H1 (cell line): ENCODE measurements around the gene DLX2. TPM values are rescaled to one million over a fixed set of nuclear protein-coding genes. Genes with fewer than 3 reads are reported as not detected.

ENCODE experiments used
- CTCF ChIA-PET: fragments of 300-600 bp; sonication (Branson Sonifier 250); formaldehyde crosslinking; loops from one replicate; lab custom pipeline; 2021; ENCODE audit not compliant: partially characterized antibody; lab: Charles Lee
- POLR2A ChIA-PET: fragments of 300-600 bp; sonication (Branson Sonifier 250); formaldehyde crosslinking; loops from one replicate; lab custom pipeline; 2021; ENCODE audit warnings: inconsistent platforms; ENCODE audit not compliant: partially characterized antibody; lab: Charles Lee
- DNase-seq, 2 experiments: peaks; one replicate each; pipeline versions ENCODE4 v3.0.0 to v3.0.0-alpha.2; 2010 to 2022; ENCODE audit warnings: low spot score in 2 of 2, low read depth in 1 of 2, mixed read lengths in 1 of 2
- FAIRE-seq: peaks from 2 replicates; lab custom pipeline; 2011; peaks lifted over from hg19 to GRCh38; lab: Jason Lieb, UNC
- H2AFZ ChIP-seq: 2 replicates; pipeline ENCODE4 v1.8.1; 2012; ENCODE audit warnings: low read length, inconsistent platforms
- H2AK5ac ChIP-seq: 2 replicates; pipeline ENCODE4 v1.6.1; 2013; ENCODE audit warnings: low read depth, low read length
- H2BK120ac ChIP-seq: replicated peaks from 2 replicates; pipeline ENCODE3; 2013; ENCODE audit warnings: low read depth, low read length, inconsistent platforms
- H2BK12ac ChIP-seq: 2 replicates; pipeline ENCODE4 v1.6.1; 2013; ENCODE audit warnings: low read depth, low read length
- H2BK15ac ChIP-seq: 2 replicates; pipeline ENCODE4 v1.6.1; 2013; ENCODE audit warnings: low read length
- H2BK20ac ChIP-seq: 2 replicates; pipeline ENCODE4 v1.6.1; 2013; ENCODE audit warnings: low read length
- H2BK5ac ChIP-seq: 2 replicates; pipeline ENCODE4 v1.6.1; 2013; ENCODE audit warnings: low read depth, low read length
- H3K14ac ChIP-seq: 2 replicates; pipeline ENCODE4 v1.6.1; 2013; ENCODE audit warnings: inconsistent platforms; ENCODE audit not compliant: insufficient read length
- H3K18ac ChIP-seq: 2 replicates; pipeline ENCODE4 v1.6.1; 2013; ENCODE audit warnings: low read length; ENCODE audit errors: extremely low read depth
- H3K23ac ChIP-seq: 2 replicates; pipeline ENCODE4 v1.6.1; 2013; ENCODE audit warnings: inconsistent platforms; ENCODE audit not compliant: insufficient read length
- H3K23me2 ChIP-seq: 2 replicates; pipeline ENCODE4 v1.6.1; 2013; ENCODE audit warnings: low read depth, low read length
- H3K27ac ChIP-seq: 2 replicates; pipeline ENCODE4 v1.6.1; 2011; ENCODE audit warnings: low read depth, low read length, inconsistent platforms
- H3K27me3 ChIP-seq, 4 experiments: replicated peaks in 1 of 4; 1 replicate in 1 of 4; 2 replicates in 3 of 4; pipeline versions ENCODE4 v1.6.1 to v1.8.1; 2011 to 2013; ENCODE audit warnings: low read length in 3 of 4, mild to moderate bottlenecking in 3 of 4, inconsistent platforms in 2 of 4, mixed read lengths in 2 of 4, moderate library complexity in 1 of 4; ENCODE audit not compliant: control insufficient read depth in 3 of 4, insufficient read depth in 3 of 4; ENCODE audit errors: extremely low read depth in 1 of 4
- H3K36me3 ChIP-seq, 4 experiments: 2 replicates each; pipeline versions ENCODE4 v1.6.1 to v1.8.1; 2011 to 2013; ENCODE audit warnings: mild to moderate bottlenecking in 4 of 4, low read length in 3 of 4, moderate library complexity in 2 of 4, control low read depth in 1 of 4, inconsistent platforms in 1 of 4; ENCODE audit not compliant: insufficient read depth in 4 of 4, control insufficient read depth in 2 of 4
- H3K4ac ChIP-seq: replicated peaks from 2 replicates; pipeline ENCODE3; 2013; ENCODE audit warnings: low read length, low read depth, mixed read lengths, inconsistent platforms; ENCODE audit not compliant: insufficient read length
- H3K4me1 ChIP-seq, 4 experiments: replicated peaks in 1 of 4; 1 replicate in 1 of 4; 2 replicates in 3 of 4; pipeline versions ENCODE4 v1.6.1 to v1.8.1; 2011 to 2013; ENCODE audit warnings: low read length in 3 of 4, inconsistent platforms in 2 of 4, mixed read lengths in 1 of 4; ENCODE audit not compliant: insufficient read depth in 4 of 4, control insufficient read depth in 3 of 4
- H3K4me2 ChIP-seq, 2 experiments: 2 replicates each; pipeline versions ENCODE4 v1.6.1 to v1.8.1; 2011 to 2013; ENCODE audit warnings: low read depth in 2 of 2, low read length in 2 of 2, control low read depth in 1 of 2, inconsistent platforms in 1 of 2, mild to moderate bottlenecking in 1 of 2; ENCODE audit not compliant: insufficient read depth in 1 of 2
- H3K4me3 ChIP-seq, 4 experiments: fragments of 200-600, 300-600 bp in 1 of 4; sonication (generic), shearing (Covaris generic), sonication (Bioruptor Twin) in 1 of 4; 2 replicates each; pipeline versions ENCODE4 v1.5.1 to v1.8.1; 2011 to 2016; ENCODE audit warnings: low read length in 4 of 4, low read depth in 3 of 4, control low read depth in 2 of 4, inconsistent platforms in 2 of 4, mild to moderate bottlenecking in 2 of 4, mixed read lengths in 1 of 4, moderate library complexity in 1 of 4; ENCODE audit not compliant: insufficient read depth in 2 of 4; ENCODE audit errors: extremely low read depth in 1 of 4
- H3K56ac ChIP-seq: replicated peaks from 2 replicates; pipeline ENCODE3; 2013; ENCODE audit warnings: low read depth, mild to moderate bottlenecking, mixed read lengths, low read length, inconsistent platforms; ENCODE audit not compliant: insufficient read length
- H3K79me1 ChIP-seq: 2 replicates; pipeline ENCODE4 v1.6.1; 2013; ENCODE audit warnings: low read depth, low read length, control low read depth
- H3K79me2 ChIP-seq, 2 experiments: 2 replicates each; pipeline versions ENCODE4 v1.6.1 to v1.8.1; 2012 to 2013; ENCODE audit warnings: low read length in 2 of 2, mild to moderate bottlenecking in 2 of 2, inconsistent platforms in 1 of 2; ENCODE audit not compliant: insufficient read depth in 2 of 2, control insufficient read depth in 1 of 2
- H3K9ac ChIP-seq, 4 experiments: replicated peaks in 1 of 4; 1 replicate in 1 of 4; 2 replicates in 3 of 4; pipeline versions ENCODE4 v1.6.1 to v1.8.1; 2011 to 2013; ENCODE audit warnings: low read depth in 3 of 4, low read length in 3 of 4, control low read depth in 2 of 4, mild to moderate bottlenecking in 2 of 4, moderate library complexity in 2 of 4, inconsistent platforms in 1 of 4; ENCODE audit errors: extremely low read depth in 1 of 4
- H3K9me3 ChIP-seq, 2 experiments: 2 replicates each; pipeline versions ENCODE4 v1.6.1 to v1.8.1; 2012 to 2013; ENCODE audit warnings: mild to moderate bottlenecking in 2 of 2, moderate library complexity in 2 of 2, control low read depth in 1 of 2, inconsistent platforms in 1 of 2, low read depth in 1 of 2, low read length in 1 of 2, mixed read lengths in 1 of 2; ENCODE audit not compliant: insufficient read depth in 2 of 2
- H4K20me1 ChIP-seq, 2 experiments: replicated peaks in 1 of 2; 2 replicates each; pipeline versions ENCODE3 to v1.8.1; 2011 to 2013; ENCODE audit warnings: inconsistent platforms in 2 of 2, low read length in 2 of 2, mild to moderate bottlenecking in 1 of 2; ENCODE audit not compliant: insufficient read depth in 2 of 2, control insufficient read depth in 1 of 2
- H4K5ac ChIP-seq: 2 replicates; pipeline ENCODE4 v1.6.1; 2013; ENCODE audit warnings: low read length, low read depth, mixed read lengths, inconsistent platforms; ENCODE audit not compliant: insufficient read length
- H4K8ac ChIP-seq: 2 replicates; pipeline ENCODE4 v1.8.0; 2013; ENCODE audit warnings: mild to moderate bottlenecking, moderate library complexity, low read length, inconsistent platforms; ENCODE audit not compliant: insufficient read depth; ENCODE audit errors: extremely low read depth
- H4K91ac ChIP-seq: replicated peaks from 2 replicates; pipeline ENCODE3; 2013; ENCODE audit warnings: low read length, mixed read lengths, inconsistent platforms; ENCODE audit not compliant: insufficient read length
- CHD2 ChIP-seq: IDR thresholded peaks from 2 replicates; pipeline ENCODE4 v1.6.1; 2012; ENCODE audit warnings: low read length, improper control_type of control experiment
- E2F6 ChIP-seq: IDR thresholded peaks from 2 replicates; pipeline ENCODE4 v1.6.1; 2012; ENCODE audit warnings: inconsistent platforms
- EGR1 ChIP-seq: IDR thresholded peaks from 2 replicates; pipeline ENCODE4 v1.6.1; 2011; ENCODE audit warnings: low read depth, low read length, borderline replicate concordance
- EZH2 ChIP-seq: fragments of 200-600 bp; sonication (generic); IDR thresholded peaks from 2 replicates; pipeline ENCODE4 v1.7.1; 2012; ENCODE audit warnings: low read depth, mild to moderate bottlenecking, moderate library complexity, low read length, inconsistent platforms; ENCODE audit not compliant: severe bottlenecking
- JUND ChIP-seq: IDR thresholded peaks from 2 replicates; pipeline ENCODE4 v1.6.1; 2011; ENCODE audit warnings: mild to moderate bottlenecking, improper control_type of control experiment, low read length
- KDM1A ChIP-seq: fragments of 200-600, 300-600 bp; sonication (generic); IDR thresholded peaks from 2 replicates; pipeline ENCODE4 v1.7.1; 2016; ENCODE audit warnings: mild to moderate bottlenecking, low read length, borderline replicate concordance
- POLR2AphosphoS5 ChIP-seq: IDR thresholded peaks from 2 replicates; pipeline ENCODE4 v1.6.1; 2011; ENCODE audit warnings: low read depth, low read length
- RBBP5 ChIP-seq: IDR thresholded peaks from 2 replicates; pipeline ENCODE4 v1.7.1; 2012; ENCODE audit warnings: low read depth, mild to moderate bottlenecking, inconsistent platforms, low read length, moderate library complexity, borderline replicate concordance
- RXRA ChIP-seq: IDR thresholded peaks from 2 replicates; pipeline ENCODE4 v1.6.1; 2011; ENCODE audit warnings: low read depth, mild to moderate bottlenecking, low read length, moderate library complexity; ENCODE audit not compliant: insufficient read depth
- SAP30 ChIP-seq: fragments of 300-600 bp; sonication (generic); IDR thresholded peaks from 2 replicates; pipeline ENCODE4 v1.7.1; 2012; ENCODE audit warnings: low read length, moderate library complexity, mild to moderate bottlenecking, inconsistent platforms; ENCODE audit not compliant: insufficient read depth, insufficient replicate concordance
- SIRT6 ChIP-seq: IDR thresholded peaks from one replicate; pipeline ENCODE4 v1.7.1; 2012; ENCODE audit warnings: low read length, inconsistent platforms
- SIX5 ChIP-seq: IDR thresholded peaks from 2 replicates; pipeline ENCODE4 v1.6.1; 2011; ENCODE audit warnings: mild to moderate bottlenecking, low read depth, low read length
- TAF7 ChIP-seq: optimal IDR thresholded peaks from 2 replicates; pipeline ENCODE3; 2011; ENCODE audit warnings: low read depth, mild to moderate bottlenecking, inconsistent platforms, low read length, moderate library complexity, borderline replicate concordance
- YY1 ChIP-seq: IDR thresholded peaks from 2 replicates; pipeline ENCODE4 v1.6.1; 2011; ENCODE audit warnings: low read depth, mild to moderate bottlenecking, low read length
- WGBS, 2 experiments: shearing (Covaris generic) in 1 of 2; methylation state at CpG; one replicate each; pipeline versions ENCODE4 v1.1.6 to v1.1.7; 2013 to 2015; ENCODE audit warnings: low lambda C conversion rate in 2 of 2, mixed read lengths in 2 of 2, inconsistent platforms in 1 of 2, low coverage in 1 of 2, missing lambda C conversion rate in 1 of 2; ENCODE audit not compliant: insufficient replicate concordance in 2 of 2, insufficient coverage in 1 of 2, insufficient read length in 1 of 2; ENCODE audit errors: extremely low coverage in 1 of 2, missing lambda C conversion rate in 1 of 2; 5-methylcytosine and 5-hydroxymethylcytosine counted together
- polyA plus RNA-seq, 7 experiments: library from polyadenylated mRNA; depleted of rRNA in 3 of 7; stranded (reverse) in 5 of 7; unstranded in 2 of 7; fragments of >200 nt in 5 of 7; fragments of 200-250 nt in 2 of 7; gene quantifications; 1 replicate in 5 of 7; 2 replicates in 1 of 7; 4 replicates in 1 of 7; pipeline versions ENCODE4 v1.2.1 to v1.2.3, GENCODE V29; 2011 to 2013; ENCODE audit warnings: missing spikeins in 2 of 7, mixed read lengths in 2 of 7
- total RNA-seq: library from RNA; stranded (reverse); fragmentation: NEBNext Ultra II Directional; extraction: Animal tissue kit (Norgen Biotek cat#: 25700); gene quantifications from 2 replicates; pipeline ENCODE4 v1.2.1, GENCODE V29; 2021

DLX2 gene
- total and polyA plus RNA-seq, 2 of the 8 experiments (the other 6 are each of a cell fraction or from before 2014, with no cell fraction given) = 0.45 TPM; not detected in 1

GRCh38 chr2:172098287-172098649 is 4.4 kb downstream of the DLX2 start:
- peaks cover 0 to 11% (median 0%) of the 10 kb centered on the region in 4 experiments; a peak in 1 of 8 replicates for H3K36me3 ChIP-seq

More at GRCh38 chr2:172098287-172098649, 4.4 kb downstream of the DLX2 start:
- H3K27ac ChIP-seq = no peak overlapping the region
- H4K5ac ChIP-seq = no peak overlapping the region
- H2BK15ac ChIP-seq = no peak overlapping the region
- peak overlapping the region in 1 of 2 experiments; percentile 61; a peak in 1 of 4 replicates for H3K4me2 ChIP-seq
- H3K23ac ChIP-seq = no peak overlapping the region
- FAIRE-seq = no peak
- no peak overlapping the region for H3K4ac ChIP-seq
- no peak overlapping the region for H2BK5ac ChIP-seq
- TF ChIP-seq YY1 (no peak), RXRA (no peak), POLR2AphosphoS5 (no peak), SAP30 (no peak), RBBP5 (no peak), SIRT6 (no peak), E2F6 (no peak), EGR1 (no peak), JUND (no peak), KDM1A (no peak), CHD2 (no peak), SIX5 (no peak), EZH2 (no peak), TAF7 (no peak)
- H3K9me3 ChIP-seq = no peaks in the 10 kb centered on the region
- H4K20me1 ChIP-seq = peaks cover 15 to 31% of the 10 kb centered on the region in 2 experiments
- no peak overlapping the region for H4K91ac ChIP-seq
- H3K14ac ChIP-seq = no peak overlapping the region
- H3K79me1 ChIP-seq = no peaks in the 10 kb centered on the region
- no peak overlapping the region for H2AFZ ChIP-seq
- H3K79me2 ChIP-seq = no peaks in the 10 kb centered on the region
- no peak overlapping the region for H2BK120ac ChIP-seq
- H3K27me3 ChIP-seq = peaks cover 87 to 100% (median 96%) of the 10 kb centered on the region in 4 experiments
- H3K4me3 ChIP-seq = no peak overlapping the region
- 0% methylated on average over 1 of the region's 1 CpG; no CpG with 5 or more reads in 1 of the 2 experiments for WGBS, 2 experiments
- peak overlapping the region; percentile 91 for H2BK12ac ChIP-seq
- no peak overlapping the region for H3K56ac ChIP-seq
- peak in 1 of 2 experiments; percentile 51 for DNase-seq
- no peak overlapping the region for H4K8ac ChIP-seq
- no peak overlapping the region for H2BK20ac ChIP-seq
- H3K9ac ChIP-seq = no peak overlapping the region
- H3K23me2 ChIP-seq = peaks cover 24% of the 10 kb centered on the region; the same call in 1 of the 2 replicates
- H3K18ac ChIP-seq = no peak overlapping the region
- peaks cover 6 to 53% (median 28%) of the 10 kb centered on the region in 4 experiments for H3K4me1 ChIP-seq
- peak overlapping the region; percentile 96; the same call in 1 of the 2 replicates for H2AK5ac ChIP-seq
- ChIA-PET POLR2A (interaction anchor here (1.1 to 16.0 kb wide), 2 partner anchors 11 to 22 kb away, joined by 4 to 184 read pairs; partner anchors contain the start of gene DLX1), CTCF (interaction anchor here (0.7 to 11.7 kb wide), 4 partner anchors 7 to 17 kb away, joined by 3 to 198 read pairs (median 4); partner anchors contain the start of gene DLX1)
